IMR-90 (cell line): ENCODE data around the gene DCP1A. TPM values are rescaled to one million over a fixed set of nuclear protein-coding genes. Genes with fewer than 3 reads are reported as not detected.
A peak's percentile ranks its signal among the peaks of the same experiment; 100 is the strongest.

Experiments
- ATAC-seq: fragments of 200-7000 bp; cut with Tn5 transposase; 2 replicates; pipeline ENCODE4 v1.9.1; 2020; ENCODE audit warnings: low read depth, mild to moderate bottlenecking, moderate library complexity
- BruUV-seq: library from RNA; stranded (reverse); fragments of 400-500 nt; replicated peaks from 2 replicates; lab custom pipeline; 2021; lab: Mats Ljungman, UMichigan
- CTCF ChIA-PET: fragments of 300-600 bp; formaldehyde crosslinking; extraction: SDS; loops from one replicate; lab custom pipeline; 2021; ENCODE audit warnings: antibody characterized with exemption; lab: Yijun Ruan, JAX
- POLR2A ChIA-PET: fragments of 300-600 bp; sonication (Branson Sonifier 250); formaldehyde crosslinking; loops from one replicate; lab custom pipeline; 2022; ENCODE audit warnings: antibody characterized with exemption; ENCODE audit not compliant: unreplicated experiment; lab: Charles Lee
- DNase-seq: peaks from one replicate; pipeline ENCODE4 v3.0.0; 2013
- H2AFZ ChIP-seq: replicated peaks from 2 replicates; pipeline ENCODE3; 2013; ENCODE audit warnings: low read length, mild to moderate bottlenecking; ENCODE audit not compliant: poor library complexity
- H2AK5ac ChIP-seq: 2 replicates; pipeline ENCODE4 v1.6.1; 2013; ENCODE audit warnings: low read depth, low read length, inconsistent platforms
- H2AK9ac ChIP-seq: replicated peaks from 2 replicates; pipeline ENCODE3; 2013; ENCODE audit warnings: mild to moderate bottlenecking, low read depth, low read length, moderate library complexity; ENCODE audit not compliant: poor library complexity
- H2BK120ac ChIP-seq: 2 replicates; pipeline ENCODE4 v1.6.1; 2013; ENCODE audit warnings: low read depth, low read length, inconsistent platforms
- H2BK15ac ChIP-seq: 3 replicates; pipeline ENCODE4 v1.6.1; 2013; ENCODE audit warnings: low read depth, low read length, inconsistent platforms
- H2BK20ac ChIP-seq: 2 replicates; pipeline ENCODE4 v1.6.1; 2013; ENCODE audit warnings: low read depth, mild to moderate bottlenecking, inconsistent platforms, low read length, moderate library complexity
- H2BK5ac ChIP-seq: 2 replicates; pipeline ENCODE4 v1.6.1; 2013; ENCODE audit warnings: mild to moderate bottlenecking, low read depth, low read length, inconsistent platforms; ENCODE audit not compliant: poor library complexity, severe bottlenecking
- H3K14ac ChIP-seq: replicated peaks from 2 replicates; pipeline ENCODE4 v1.6.1; 2013; ENCODE audit warnings: low read depth, low read length, inconsistent platforms
- H3K18ac ChIP-seq: 2 replicates; pipeline ENCODE4 v1.6.1; 2013; ENCODE audit warnings: low read depth, low read length, control low read depth
- H3K23ac ChIP-seq: 2 replicates; pipeline ENCODE4 v1.6.1; 2013; ENCODE audit warnings: low read depth, low read length, inconsistent platforms
- H3K27ac ChIP-seq: 2 replicates; pipeline ENCODE4 v1.5.1; 2013; ENCODE audit warnings: mild to moderate bottlenecking, control low read depth, low read length; ENCODE audit not compliant: insufficient read depth
- H3K27me3 ChIP-seq: 2 replicates; pipeline ENCODE4 v1.6.1; 2013; ENCODE audit warnings: low read length; ENCODE audit not compliant: control insufficient read depth, insufficient read depth
- H3K36me3 ChIP-seq: 2 replicates; pipeline ENCODE4 v1.6.1; 2013; ENCODE audit warnings: low read length, mixed read lengths; ENCODE audit not compliant: control insufficient read depth, insufficient read depth
- H3K4ac ChIP-seq: 2 replicates; pipeline ENCODE4 v1.6.1; 2013; ENCODE audit warnings: low read depth, low read length, inconsistent platforms
- H3K4me1 ChIP-seq: 2 replicates; pipeline ENCODE4 v1.6.1; 2013; ENCODE audit warnings: low read length, mixed read lengths; ENCODE audit not compliant: control insufficient read depth, insufficient read depth
- H3K4me2 ChIP-seq: 2 replicates; pipeline ENCODE4 v1.6.1; 2013; ENCODE audit warnings: low read depth, mild to moderate bottlenecking, control low read depth, low read length, moderate library complexity
- H3K4me3 ChIP-seq: 2 replicates; pipeline ENCODE4 v1.5.1; 2013; ENCODE audit warnings: low read depth, mild to moderate bottlenecking, control low read depth, low read length, moderate library complexity; ENCODE audit not compliant: insufficient read depth
- H3K56ac ChIP-seq: 2 replicates; pipeline ENCODE4 v1.6.1; 2013; ENCODE audit warnings: low read length, inconsistent platforms; ENCODE audit not compliant: insufficient read depth; ENCODE audit errors: extremely low read depth
- H3K79me1 ChIP-seq, 2 experiments: 2 replicates each; pipeline ENCODE4 v1.6.1; 2013; ENCODE audit warnings: low read length in 2 of 2, inconsistent platforms in 1 of 2, low read depth in 1 of 2
- H3K9ac ChIP-seq: 2 replicates; pipeline ENCODE4 v1.6.1; 2013; ENCODE audit warnings: low read depth, low read length, control low read depth
- H3K9me1 ChIP-seq: 2 replicates; pipeline ENCODE4 v1.6.1; 2013; ENCODE audit warnings: low read length, inconsistent platforms; ENCODE audit not compliant: insufficient read depth
- H3K9me3 ChIP-seq: 2 replicates; pipeline ENCODE4 v1.6.1; 2013; ENCODE audit warnings: low read length; ENCODE audit not compliant: control insufficient read depth, insufficient read depth
- H4K20me1 ChIP-seq: 2 replicates; pipeline ENCODE4 v1.6.1; 2013; ENCODE audit warnings: low read length, inconsistent platforms; ENCODE audit not compliant: insufficient read depth
- H4K5ac ChIP-seq: 2 replicates; pipeline ENCODE4 v1.6.1; 2013; ENCODE audit warnings: mild to moderate bottlenecking, low read depth, low read length, control low read depth
- H4K8ac ChIP-seq, 2 experiments: 2 replicates each; pipeline ENCODE4 v1.6.1; 2013; ENCODE audit warnings: low read depth in 2 of 2, low read length in 2 of 2, control low read depth in 1 of 2, inconsistent platforms in 1 of 2
- H4K91ac ChIP-seq: 2 replicates; pipeline ENCODE4 v1.6.1; 2013; ENCODE audit warnings: low read depth, low read length, inconsistent platforms; ENCODE audit not compliant: insufficient read depth
- CEBPB ChIP-seq: IDR thresholded peaks from 2 replicates; pipeline ENCODE4 v1.6.1; 2012; ENCODE audit warnings: low read depth, low read length, improper control_type of control experiment
- WGBS, 2 experiments: methylation state at CpG; one replicate each; pipeline versions ENCODE4 v1.1.5 to v1.1.7; 2013; ENCODE audit warnings: missing lambda C conversion rate in 2 of 2; ENCODE audit not compliant: insufficient read length in 1 of 2; ENCODE audit errors: extremely low coverage in 2 of 2; 5-methylcytosine and 5-hydroxymethylcytosine counted together
- dilution Hi-C: fragments of 300-500 bp; cut with HindIII; formaldehyde crosslinking; loops from one replicate; pipeline ENCODE4 v1.14.3; 2018; ENCODE audit warnings: low sequenced_read_pairs; ENCODE audit not compliant: unreplicated experiment
- in situ Hi-C: fragments of 300-500 bp; cut with MboI; formaldehyde crosslinking; loops from 3 replicates; pipeline ENCODE4 v1.14.3; 2019; ENCODE audit warnings: low sequenced_read_pairs, inconsistent platforms, mixed read lengths
- intact Hi-C: fragments of 100-400 bp; cut with micrococcal nuclease; formaldehyde crosslinking; loops from 2 replicates; pipeline ENCODE4 v1.10.0; 2022
- polyA plus RNA-seq, 3 experiments: library from polyadenylated mRNA; depleted of rRNA; stranded (reverse); fragments of >200 nt; gene quantifications; 2 replicates each; pipeline ENCODE4 v1.2.3, GENCODE V29; 2012; ENCODE audit warnings: low replicate concordance in 1 of 3
- total RNA-seq: library from RNA; depleted of rRNA; stranded (reverse); fragments of >200 nt; gene quantifications from 2 replicates; pipeline ENCODE4 v1.2.3, GENCODE V29; 2012

DCP1A gene
- total and polyA plus RNA-seq, 2 of the 4 experiments (the other 2 are of a cell fraction) = 13.2 to 30.1 TPM

DNA sequence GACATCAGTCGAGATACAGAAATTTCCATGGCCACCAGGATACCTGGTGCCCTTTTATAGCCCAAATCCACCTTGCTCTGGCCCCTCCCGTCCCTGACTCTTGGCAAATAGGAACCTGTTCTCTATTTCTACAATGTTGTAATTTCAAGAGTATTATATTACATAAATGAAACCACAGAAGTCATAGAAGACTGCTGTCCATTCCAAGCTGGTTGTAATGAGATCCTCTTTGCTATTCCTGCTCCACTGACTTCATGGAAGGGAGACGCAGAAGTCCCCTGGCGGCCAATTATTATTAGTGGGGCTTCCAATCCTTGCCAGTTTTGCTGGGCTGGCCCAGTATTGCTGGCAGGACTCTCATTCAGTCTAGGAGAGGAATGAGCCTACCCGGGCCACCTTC is 26.6 kb downstream of the DCP1A start:
- Histone ChIP-seq H3K9ac (no peak overlapping the region), H2AK9ac (no peak overlapping the region), H3K56ac (no peak overlapping the region), H4K8ac (no peak overlapping the region), H3K9me3 (no peaks in the 10 kb centered on the region), H4K20me1 (peaks cover 7% of the 10 kb centered on the region; the same call in 1 of the 2 replicates), H2BK5ac (no peak overlapping the region), H3K4me3 (no peak overlapping the region), H4K5ac (no peak overlapping the region), H3K4me1 (peaks cover 10% of the 10 kb centered on the region), H3K18ac (no peak overlapping the region), H2AFZ (no peak overlapping the region), H2AK5ac (no peak overlapping the region), H4K91ac (no peak overlapping the region), H2BK20ac (no peak overlapping the region), H3K79me1 (peaks cover 34 to 49% of the 10 kb centered on the region in 2 experiments), H3K27me3 (no peaks in the 10 kb centered on the region), H3K23ac (no peak overlapping the region), H2BK120ac (no peak overlapping the region), H3K9me1 (no peaks in the 10 kb centered on the region), H3K4ac (no peak overlapping the region), H3K14ac (no peak overlapping the region), H3K27ac (no peak overlapping the region), H2BK15ac (no peak overlapping the region), H3K4me2 (no peak overlapping the region), H3K36me3 (peaks cover 11% of the 10 kb centered on the region)
- dilution Hi-C loops = no loop called here
- ChIA-PET CTCF (interaction anchor here (0.7 kb wide), 1 partner anchor 22 kb away, joined by 3 read pairs; no protein-coding TSS in a partner anchor), POLR2A (no interaction called here)
- no CpG with 5 or more reads among the region's 5 CpGs for WGBS, 2 experiments
- in situ Hi-C loops = no loop called here
- ATAC-seq (no peak), DNase-seq (peak; percentile 28)
- intact Hi-C loops = no loop called here
- no TSS peak for BruUV-seq
- TF ChIP-seq CEBPB = no peak
